Coronary artery (tissue), 2 donors: ENCODE results near the gene SESN3.
"Not testable (repeated sequence)": the region's sequence is repeated elsewhere in the genome, so short reads cannot be mapped to it uniquely, and the experiment has no call there.

Source experiments
- DNase-seq: peaks from one replicate; pipeline ENCODE4 v3.0.0-alpha.2; 2017; ENCODE audit warnings: low spot score
- H3K27ac ChIP-seq, 2 donors: fragments of 200-600 bp; sonication (generic); one replicate each; pipeline ENCODE4 v1.5.1; 2016 to 2019
- H3K4me3 ChIP-seq: fragments of 200-600 bp; sonication (generic); 2 replicates; pipeline ENCODE4 v1.5.1; 2016; ENCODE audit warnings: mild to moderate bottlenecking, moderate library complexity
- TF ChIP-seq, protein P1 (sequence below): fragments of 200-600 bp; sonication (generic); IDR thresholded peaks from one replicate; pipeline ENCODE4 v1.5.1; 2019; ENCODE audit warnings: antibody characterized with exemption

Gene SESN3

DNA sequence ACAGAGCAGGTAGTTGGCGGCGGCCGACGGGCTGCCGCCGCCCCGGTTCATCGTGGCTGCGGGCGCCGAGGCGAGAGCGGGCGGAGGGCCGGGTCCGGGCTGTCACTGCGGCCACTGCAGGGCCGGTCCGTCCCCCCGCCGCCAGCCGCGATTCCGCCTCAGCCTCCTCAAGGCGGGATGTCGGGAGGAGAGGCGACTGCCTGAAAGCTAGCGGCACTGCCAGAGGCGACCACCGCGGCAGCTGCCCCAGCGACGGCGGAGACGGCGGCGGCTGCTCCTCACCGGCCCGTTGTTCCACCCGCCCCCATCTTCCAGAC is 234 bp downstream of the SESN3 start:
- peak overlapping the region; percentile 93 for H3K4me3 ChIP-seq
- no peak for DNase-seq
- H3K27ac ChIP-seq = peak overlapping the region; percentile 86 to 96
- TF ChIP-seq, protein P1, sequence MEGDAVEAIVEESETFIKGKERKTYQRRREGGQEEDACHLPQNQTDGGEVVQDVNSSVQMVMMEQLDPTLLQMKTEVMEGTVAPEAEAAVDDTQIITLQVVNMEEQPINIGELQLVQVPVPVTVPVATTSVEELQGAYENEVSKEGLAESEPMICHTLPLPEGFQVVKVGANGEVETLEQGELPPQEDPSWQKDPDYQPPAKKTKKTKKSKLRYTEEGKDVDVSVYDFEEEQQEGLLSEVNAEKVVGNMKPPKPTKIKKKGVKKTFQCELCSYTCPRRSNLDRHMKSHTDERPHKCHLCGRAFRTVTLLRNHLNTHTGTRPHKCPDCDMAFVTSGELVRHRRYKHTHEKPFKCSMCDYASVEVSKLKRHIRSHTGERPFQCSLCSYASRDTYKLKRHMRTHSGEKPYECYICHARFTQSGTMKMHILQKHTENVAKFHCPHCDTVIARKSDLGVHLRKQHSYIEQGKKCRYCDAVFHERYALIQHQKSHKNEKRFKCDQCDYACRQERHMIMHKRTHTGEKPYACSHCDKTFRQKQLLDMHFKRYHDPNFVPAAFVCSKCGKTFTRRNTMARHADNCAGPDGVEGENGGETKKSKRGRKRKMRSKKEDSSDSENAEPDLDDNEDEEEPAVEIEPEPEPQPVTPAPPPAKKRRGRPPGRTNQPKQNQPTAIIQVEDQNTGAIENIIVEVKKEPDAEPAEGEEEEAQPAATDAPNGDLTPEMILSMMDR = no peak

DNA sequence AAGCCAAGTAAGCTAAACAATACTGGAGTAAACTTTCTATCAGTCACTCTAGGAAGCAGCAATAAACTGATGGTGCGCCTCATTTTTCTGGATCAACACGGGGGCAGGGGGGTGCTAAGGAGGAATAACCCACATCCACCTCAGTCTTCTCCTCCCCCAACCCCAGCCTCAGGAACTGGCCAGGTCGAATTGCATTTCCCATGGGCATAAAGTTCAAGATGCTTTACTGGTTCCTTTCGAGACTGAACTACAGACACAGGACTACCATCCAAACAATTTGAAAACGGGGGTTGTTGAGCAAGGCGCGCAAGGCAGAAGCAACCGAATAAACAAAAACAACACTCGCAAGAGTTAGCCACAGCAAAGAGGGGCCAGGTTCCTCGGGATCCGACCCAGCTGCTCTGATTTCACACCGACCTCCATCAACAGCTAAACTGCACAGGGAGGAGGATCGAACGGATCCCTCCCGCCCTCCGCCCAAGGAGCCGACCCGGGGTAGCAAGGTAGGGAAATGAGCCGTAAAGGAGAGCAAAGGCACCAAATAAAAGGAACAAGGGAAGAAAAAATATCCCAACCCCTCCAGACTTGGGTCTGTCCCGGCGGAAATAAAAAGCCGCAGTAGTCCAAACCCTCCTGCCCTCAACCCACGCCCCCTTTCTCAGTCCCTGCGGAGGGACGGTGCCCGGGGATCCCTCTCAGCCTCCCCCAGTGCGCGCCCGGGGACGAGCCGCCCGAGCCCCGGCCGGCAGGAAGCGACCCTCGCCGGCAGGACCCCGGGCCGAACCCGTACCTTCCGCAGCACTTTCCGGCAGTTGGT is 801 bp downstream of the SESN3 start:
- DNase-seq = peak; percentile 72

DNA sequence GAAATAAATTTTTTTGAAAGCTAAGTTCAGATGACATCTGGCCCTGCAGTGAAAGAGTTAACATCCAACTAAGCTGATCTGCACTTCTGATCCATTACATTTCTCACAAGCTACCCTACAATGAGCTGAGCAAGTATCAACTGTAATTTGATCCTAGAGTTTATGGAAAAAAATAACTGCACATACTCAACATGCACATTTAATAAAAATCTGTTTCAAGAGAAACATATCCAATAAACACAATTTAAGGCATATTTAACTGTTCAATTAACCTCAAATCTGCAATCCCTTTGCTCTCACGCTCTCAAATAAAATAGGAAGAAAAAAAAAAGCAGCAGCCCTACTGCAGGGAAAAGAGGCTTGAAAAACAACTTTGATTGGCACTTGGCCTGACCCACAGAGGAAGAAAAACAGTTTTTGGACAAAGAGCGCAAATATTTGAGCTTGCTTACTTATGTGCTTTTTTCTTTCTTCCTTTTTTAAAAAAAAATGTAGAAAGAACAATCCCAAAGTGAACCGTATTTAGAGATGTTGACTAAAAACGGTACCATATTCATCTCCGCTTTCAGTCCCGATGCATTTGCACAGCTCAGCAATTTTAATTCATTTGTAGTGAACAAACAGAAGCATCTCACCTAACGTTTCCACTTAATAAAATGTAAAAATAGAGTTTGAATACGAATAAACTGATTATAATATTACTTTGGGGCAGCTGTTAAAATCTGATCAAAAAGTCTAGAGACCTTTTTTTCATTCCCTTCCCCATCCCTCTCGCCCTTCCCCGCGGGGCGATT is 1.6 kb downstream of the SESN3 start:
- peak overlapping the region in 1 of 2 donors; percentile 96 for H3K27ac ChIP-seq
- TF ChIP-seq, protein P1 = no peak
- no peak for DNase-seq
- H3K4me3 ChIP-seq = peak overlapping the region; percentile 93

More for the DNA sequence above, 801 bp downstream of the SESN3 start:
- TF ChIP-seq, protein P1 = no peak
- H3K4me3 ChIP-seq = peak overlapping the region; percentile 93
- peak overlapping the region; percentile 86 to 96 for H3K27ac ChIP-seq

DNA sequence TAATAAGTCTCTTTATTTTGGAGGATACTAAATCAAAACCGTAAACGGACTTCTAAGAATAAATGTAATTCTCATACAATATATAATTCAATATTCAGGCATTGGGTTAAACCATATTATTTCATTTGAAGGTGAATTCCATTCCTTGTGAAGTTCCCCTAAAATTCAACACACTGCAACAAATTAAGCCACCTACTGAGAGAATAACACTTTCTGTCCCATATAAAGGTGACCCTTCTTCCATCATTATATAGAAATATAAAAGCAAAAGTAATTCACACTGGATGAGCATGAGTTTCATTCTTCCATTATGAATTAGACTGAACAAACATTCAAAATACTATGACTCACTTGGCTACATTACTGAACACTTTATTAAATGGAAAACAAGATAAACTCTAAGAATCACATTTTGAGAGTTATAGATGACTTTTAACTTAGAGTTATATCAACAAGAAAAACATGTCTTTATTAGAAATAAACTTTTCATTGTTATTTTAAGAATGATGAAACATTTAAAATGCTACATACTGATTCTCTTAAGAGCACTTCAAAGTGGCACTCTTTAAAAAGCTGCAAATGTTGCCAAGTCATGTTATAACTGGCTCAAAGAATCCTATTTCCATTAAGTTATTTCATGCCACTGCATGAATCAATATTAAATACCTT is 2.8 kb downstream of the SESN3 start:
- TF ChIP-seq, protein P1 = no peak
- DNase-seq = no peak
- H3K27ac ChIP-seq = peak overlapping the region; percentile 13 to 57
- peak overlapping the region; percentile 93 for H3K4me3 ChIP-seq

DNA sequence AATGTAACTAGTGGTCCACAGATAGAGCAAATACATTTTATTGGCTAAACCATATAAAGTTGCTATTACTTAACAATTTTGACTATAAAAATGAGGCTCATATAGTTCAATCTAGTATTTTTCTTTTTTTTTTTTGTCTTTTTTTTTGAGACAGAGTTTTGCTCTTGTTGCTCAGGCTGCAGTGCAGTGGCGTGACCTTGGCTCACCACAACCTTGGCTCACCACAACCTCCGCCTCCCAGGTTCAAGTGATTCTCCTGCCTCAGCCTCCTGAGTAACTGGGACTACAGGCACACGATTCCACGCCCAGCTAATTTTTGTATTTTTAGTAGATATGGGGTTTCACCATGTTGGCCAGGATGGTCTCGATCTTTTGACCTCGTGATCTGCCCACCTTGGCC is 3.9 kb downstream of the SESN3 start:
- H3K4me3 ChIP-seq, H3K27ac ChIP-seq, DNase-seq: not testable (repeated sequence)

DNA sequence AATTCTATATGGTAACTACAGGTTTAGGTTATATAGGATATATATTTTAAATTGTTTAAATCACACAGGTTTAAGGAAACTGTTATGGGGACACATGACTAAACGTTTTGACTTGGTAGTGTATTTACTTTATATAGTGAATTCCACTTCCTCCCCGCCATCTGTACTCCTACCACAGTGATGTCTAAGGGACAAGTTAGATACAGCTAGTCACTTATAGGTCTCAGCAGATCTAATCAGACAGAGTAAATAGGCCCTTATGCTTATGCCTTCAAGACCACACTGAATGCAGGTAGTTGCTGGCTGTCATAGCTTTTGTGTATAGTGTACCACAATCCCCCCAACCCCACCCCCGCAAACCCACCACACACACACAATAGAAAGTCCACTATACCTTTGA is 8.2 kb downstream of the SESN3 start:
- DNase-seq = no peak
- TF ChIP-seq, protein P1 = no peak

DNA sequence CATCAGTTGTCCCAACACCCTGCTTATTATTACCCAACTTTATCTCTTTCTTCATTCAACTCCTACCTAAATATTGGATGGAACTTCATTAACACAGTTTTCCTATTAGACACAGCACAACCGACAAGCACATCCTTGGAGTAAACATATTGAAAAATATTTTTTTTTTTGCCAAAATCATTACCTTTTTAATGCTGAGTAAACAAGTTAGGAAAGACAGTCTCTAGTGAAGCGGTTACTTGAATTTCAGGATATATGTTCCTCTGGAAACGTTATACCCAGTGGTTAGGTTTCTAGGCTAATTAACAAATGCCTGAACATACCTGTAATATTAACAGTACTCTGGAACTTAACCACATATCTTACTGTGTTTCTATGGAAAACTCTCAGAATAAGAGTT is 11.4 kb downstream of the SESN3 start:
- H3K27ac ChIP-seq = no peak overlapping the region
- TF ChIP-seq, protein P1 = no peak
- DNase-seq = no peak
- H3K4me3 ChIP-seq = no peak overlapping the region

More for the DNA sequence above, 8.2 kb downstream of the SESN3 start:
- no peak overlapping the region for H3K27ac ChIP-seq
- H3K4me3 ChIP-seq = no peak overlapping the region
